GM19463 (cell line): Measurements from ENCODE around the gene FBRS.
"Not testable (repeated sequence)": the region's sequence is repeated elsewhere in the genome, so short reads cannot be mapped to it uniquely, and the experiment has no call there.

Experiments used
- ATAC-seq: cut with Tn5 transposase; IDR thresholded peaks from one replicate; pipeline ENCODE4 v1.9.1; 2021; ENCODE audit warnings: mild to moderate bottlenecking, moderate library complexity; ENCODE audit not compliant: unreplicated experiment

FBRS gene

GRCh38 chr16:30697264-30698138 lies 39.3 kb downstream of the FBRS start:
- peak; percentile 83 for ATAC-seq

- peak; percentile 59 for ATAC-seq
These were observed 40.0 kb downstream of the FBRS start for GRCh38 chr16:30698139-30698815.

GRCh38 chr16:30698816-30699614 lies 40.8 kb downstream of the FBRS start, which contains the start of gene SRCAP:
Gene SRCAP (plus strand): TSS chr16:30699171. CDS start chr16:30700825, 1,654 bp downstream.
- peak; percentile 30 for ATAC-seq

GRCh38 chr16:30699615-30700099 lies 41.4 kb downstream of the FBRS start:
- ATAC-seq: no peak

- no peak for ATAC-seq
These were observed 42.3 kb downstream of the FBRS start for GRCh38 chr16:30700491-30700890.

- no peak for ATAC-seq
These were observed 42.7 kb downstream of the FBRS start for GRCh38 chr16:30700971-30701370.

- ATAC-seq: not testable (repeated sequence)
These were observed 44.8 kb downstream of the FBRS start for GRCh38 chr16:30703071-30703470.

GRCh38 chr16:30703971-30704370 lies 45.7 kb downstream of the FBRS start:
- ATAC-seq: no peak

GRCh38 chr16:30706046-30706445 lies 47.8 kb downstream of the FBRS start:
- no peak for ATAC-seq

- no peak for ATAC-seq
These were observed 52.7 kb downstream of the FBRS start for GRCh38 chr16:30710971-30711370.

- ATAC-seq: no peak
These were observed 53.5 kb downstream of the FBRS start for GRCh38 chr16:30711712-30712111.

- no peak for ATAC-seq
These were observed 57.7 kb downstream of the FBRS start for GRCh38 chr16:30715750-30716445.

GRCh38 chr16:30720086-30720485 lies 61.9 kb downstream of the FBRS start:
- ATAC-seq: no peak
